ENCODE measurements around the gene SLC4A2.

Gene SLC4A2

GRCh38 chr7:151058781-151059366 lies 515 bp upstream of the SLC4A2 start:
- no peak for DNase-seq (ENCODE audit: extremely low read depth, low read depth)
- no peak for TF ChIP-seq CTCF (IDR thresholded peaks at IDR 0.05; ENCODE audit: low read depth, low read length)

GRCh38 chr7:151060113-151060415 lies 675 bp downstream of the SLC4A2 start:
- TF ChIP-seq CTCF (IDR thresholded peaks at IDR 0.05; ENCODE audit: low read depth, low read length), result no peak
- no peak for DNase-seq (ENCODE audit: extremely low read depth, low read depth)

- no peak for DNase-seq (ENCODE audit: extremely low read depth, low read depth)
- TF ChIP-seq CTCF (IDR thresholded peaks at IDR 0.05; ENCODE audit: low read depth, low read length), result no peak; the same call in 1 of the 2 replicates
Measured at GRCh38 chr7:151060416-151061212, 1.2 kb downstream of the SLC4A2 start.

GRCh38 chr7:151061213-151062110 lies 2.1 kb downstream of the SLC4A2 start:
- no peak; the same call in 1 of the 2 replicates for TF ChIP-seq CTCF (IDR thresholded peaks at IDR 0.05; ENCODE audit: low read depth, low read length)
- no peak for DNase-seq (ENCODE audit: extremely low read depth, low read depth)

GRCh38 chr7:151062111-151062398 lies 2.7 kb downstream of the SLC4A2 start:
- TF ChIP-seq CTCF (IDR thresholded peaks at IDR 0.05; ENCODE audit: low read depth, low read length), result no peak
- DNase-seq (ENCODE audit: extremely low read depth, low read depth), result no peak

GRCh38 chr7:151062399-151063211 lies 3.2 kb downstream of the SLC4A2 start:
- no peak for TF ChIP-seq CTCF (IDR thresholded peaks at IDR 0.05; ENCODE audit: low read depth, low read length)
- DNase-seq (ENCODE audit: extremely low read depth, low read depth), result no peak
